GM18858 (cell line): Measurements from ENCODE around the gene CEP57.
"Not testable (repeated sequence)": the region's sequence is repeated elsewhere in the genome, so short reads cannot be mapped to it uniquely, and the experiment has no call there.

Experiments used
- ATAC-seq: cut with Tn5 transposase; IDR thresholded peaks from one replicate; pipeline ENCODE4 v1.9.1; 2021; ENCODE audit not compliant: unreplicated experiment

Gene CEP57

GRCh38 chr11:95795627-95796295, 5.5 kb downstream of the CEP57 start:
- no peak for ATAC-seq

- ATAC-seq: no peak
Measured at GRCh38 chr11:95796501-95796900, 6.2 kb downstream of the CEP57 start.

GRCh38 chr11:95799546-95799945, 9.2 kb downstream of the CEP57 start:
- ATAC-seq: no peak

- ATAC-seq: no peak
Measured at GRCh38 chr11:95800438-95800837, 10.1 kb downstream of the CEP57 start.

GRCh38 chr11:95802806-95803205, 12.5 kb downstream of the CEP57 start:
- ATAC-seq: no peak

GRCh38 chr11:95803973-95804372, 13.7 kb downstream of the CEP57 start:
- ATAC-seq: no peak

- ATAC-seq: no peak
Measured at GRCh38 chr11:95805869-95806268, 15.6 kb downstream of the CEP57 start.

- ATAC-seq: not testable (repeated sequence)
Measured at GRCh38 chr11:95806464-95806863, 16.2 kb downstream of the CEP57 start.

- ATAC-seq: not testable (repeated sequence)
Measured at GRCh38 chr11:95811052-95811451, 20.8 kb downstream of the CEP57 start.

GRCh38 chr11:95816037-95816436, 25.7 kb downstream of the CEP57 start:
- ATAC-seq: no peak

- ATAC-seq: no peak
Measured at GRCh38 chr11:95821640-95822039, 31.3 kb downstream of the CEP57 start.

GRCh38 chr11:95827696-95828095, 37.4 kb downstream of the CEP57 start:
- ATAC-seq: no peak

- no peak for ATAC-seq
Measured at GRCh38 chr11:95829580-95830259, 39.4 kb downstream of the CEP57 start.

- ATAC-seq: no peak
Measured at GRCh38 chr11:95831198-95831883, 41.0 kb downstream of the CEP57 start.

- no peak for ATAC-seq
Measured at GRCh38 chr11:95832763-95833162, 42.5 kb downstream of the CEP57 start.

GRCh38 chr11:95833378-95833777, 43.1 kb downstream of the CEP57 start:
- no peak for ATAC-seq

- ATAC-seq: no peak
Measured at GRCh38 chr11:95835351-95835750, 45.1 kb downstream of the CEP57 start.

GRCh38 chr11:95835768-95836488, 45.6 kb downstream of the CEP57 start:
- peak; percentile 80 for ATAC-seq

- ATAC-seq: no peak
Measured at GRCh38 chr11:95845167-95845566, 54.9 kb downstream of the CEP57 start.

GRCh38 chr11:95849087-95849825, 59.0 kb downstream of the CEP57 start:
- ATAC-seq: peak; percentile 80

- ATAC-seq: no peak
Measured at GRCh38 chr11:95850137-95850536, 59.8 kb downstream of the CEP57 start.
